Smooth muscle cell (in vitro differentiated cells): ENCODE data around the gene XDH. TPM values are rescaled to one million over a fixed set of nuclear protein-coding genes. Genes with fewer than 3 reads are reported as not detected.

Source experiments
- DNase-seq: peaks from one replicate; lab custom pipeline; 2025; ENCODE audit not compliant: unreplicated experiment; lab: John Stamatoyannopoulos, UW
- H2AFZ ChIP-seq: fragments of 200-600 bp; sonication (generic); 2 replicates; pipeline ENCODE4 v1.6.0; 2016; ENCODE audit warnings: antibody characterized with exemption, low read depth, mild to moderate bottlenecking
- H3F3A ChIP-seq: fragments of 200-600 bp; sonication (generic); 2 replicates; pipeline ENCODE4 v1.6.0; 2017; ENCODE audit warnings: antibody characterized with exemption, low read depth
- H3K27ac ChIP-seq: fragments of 200-600 bp; sonication (generic); 2 replicates; pipeline ENCODE4 v1.5.1; 2016; ENCODE audit warnings: low read depth, mild to moderate bottlenecking
- H3K27me3 ChIP-seq: fragments of 200-600 bp; sonication (generic); 2 replicates; pipeline ENCODE4 v1.6.1; 2016; ENCODE audit warnings: low read depth, mild to moderate bottlenecking
- H3K36me3 ChIP-seq: fragments of 200-600 bp; sonication (generic); 2 replicates; pipeline ENCODE4 v1.5.1; 2016; ENCODE audit warnings: low read depth
- H3K4me1 ChIP-seq: fragments of 200-600 bp; sonication (generic); 2 replicates; pipeline ENCODE4 v1.5.1; 2016; ENCODE audit warnings: low read depth
- H3K4me2 ChIP-seq: fragments of 200-600 bp; sonication (generic); 2 replicates; pipeline ENCODE4 v1.6.0; 2016; ENCODE audit warnings: mild to moderate bottlenecking
- H3K4me3 ChIP-seq: fragments of 200-600 bp; sonication (generic); 2 replicates; pipeline ENCODE4 v1.5.1; 2016; ENCODE audit warnings: mild to moderate bottlenecking
- H3K79me2 ChIP-seq: fragments of 200-600 bp; sonication (generic); 2 replicates; pipeline ENCODE4 v1.6.0; 2016; ENCODE audit warnings: low read depth, mild to moderate bottlenecking
- H3K9ac ChIP-seq: fragments of 200-600 bp; sonication (generic); 2 replicates; pipeline ENCODE4 v1.6.0; 2016; ENCODE audit warnings: low read depth
- H3K9me3 ChIP-seq: fragments of 200-600 bp; sonication (generic); replicated peaks from 2 replicates; pipeline ENCODE4 v1.5.1; 2016; ENCODE audit warnings: low read depth
- H4K20me1 ChIP-seq: fragments of 200-600 bp; sonication (generic); 2 replicates; pipeline ENCODE4 v1.6.0; 2016; ENCODE audit warnings: low read depth
- WGBS: methylation state at CpG from one replicate; pipeline ENCODE4 v1.1.7; 2016; ENCODE audit warnings: low lambda C conversion rate; 5-methylcytosine and 5-hydroxymethylcytosine counted together
- polyA plus RNA-seq: library from polyadenylated mRNA; unstranded; fragments of >200 nt; fragmentation: Nextera tagmentation; extraction: Ambion mirVana; gene quantifications from 2 replicates; pipeline ENCODE4 v1.2.1, GENCODE V29; 2016
- total RNA-seq: library from RNA; depleted of rRNA; stranded (reverse); fragments of >200 nt; gene quantifications from 2 replicates; pipeline ENCODE4 v1.2.3, GENCODE V29; 2014
- TF ChIP-seq, protein P1 (sequence below): fragments of 200-600 bp; sonication (generic); IDR thresholded peaks from 2 replicates; pipeline ENCODE4 v1.5.1; 2017; ENCODE audit warnings: borderline replicate concordance, mild to moderate bottlenecking, antibody characterized with exemption; ENCODE audit not compliant: insufficient read depth, poor library complexity, severe bottlenecking

XDH gene
- total and polyA plus RNA-seq, 2 experiments from 2014 or later, result 0.37 to 6.1 TPM

DNA sequence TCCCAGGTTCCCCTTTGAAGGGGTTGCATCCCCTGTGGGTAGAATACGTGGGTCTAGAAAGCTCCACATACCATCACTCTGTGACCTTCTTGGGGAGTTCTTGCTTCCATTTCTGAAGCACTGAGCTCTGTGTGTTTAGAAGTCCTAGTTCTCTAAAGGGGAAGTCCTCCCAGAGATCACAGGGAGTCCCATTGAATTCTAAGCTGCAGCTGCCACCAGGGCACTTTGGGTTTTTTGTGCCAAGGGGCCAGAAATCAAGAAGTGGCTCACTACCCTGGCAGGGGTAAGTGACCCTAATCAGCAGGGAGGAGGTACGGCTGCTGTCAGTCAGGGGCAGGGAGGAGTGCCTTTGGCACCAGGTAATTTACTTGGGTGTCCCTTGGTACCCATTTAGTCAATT, 109.7 kb downstream of the XDH start:
- no peak overlapping the region for H3K4me2 ChIP-seq
- H2AFZ ChIP-seq, result no peak overlapping the region
- TF ChIP-seq, protein P1, sequence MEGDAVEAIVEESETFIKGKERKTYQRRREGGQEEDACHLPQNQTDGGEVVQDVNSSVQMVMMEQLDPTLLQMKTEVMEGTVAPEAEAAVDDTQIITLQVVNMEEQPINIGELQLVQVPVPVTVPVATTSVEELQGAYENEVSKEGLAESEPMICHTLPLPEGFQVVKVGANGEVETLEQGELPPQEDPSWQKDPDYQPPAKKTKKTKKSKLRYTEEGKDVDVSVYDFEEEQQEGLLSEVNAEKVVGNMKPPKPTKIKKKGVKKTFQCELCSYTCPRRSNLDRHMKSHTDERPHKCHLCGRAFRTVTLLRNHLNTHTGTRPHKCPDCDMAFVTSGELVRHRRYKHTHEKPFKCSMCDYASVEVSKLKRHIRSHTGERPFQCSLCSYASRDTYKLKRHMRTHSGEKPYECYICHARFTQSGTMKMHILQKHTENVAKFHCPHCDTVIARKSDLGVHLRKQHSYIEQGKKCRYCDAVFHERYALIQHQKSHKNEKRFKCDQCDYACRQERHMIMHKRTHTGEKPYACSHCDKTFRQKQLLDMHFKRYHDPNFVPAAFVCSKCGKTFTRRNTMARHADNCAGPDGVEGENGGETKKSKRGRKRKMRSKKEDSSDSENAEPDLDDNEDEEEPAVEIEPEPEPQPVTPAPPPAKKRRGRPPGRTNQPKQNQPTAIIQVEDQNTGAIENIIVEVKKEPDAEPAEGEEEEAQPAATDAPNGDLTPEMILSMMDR, result no peak
- whole genome bisulfite sequencing, result 100% methylated on average over 2 of the region's 2 CpGs
- DNase-seq, result no peak
- H3K36me3 ChIP-seq, result no peaks in the 10 kb centered on the region
- H3K9ac ChIP-seq, result no peak overlapping the region
- no peaks in the 10 kb centered on the region for H3F3A ChIP-seq
- no peak overlapping the region for H3K27ac ChIP-seq
- H3K27me3 ChIP-seq, result no peaks in the 10 kb centered on the region
- no peaks in the 10 kb centered on the region for H4K20me1 ChIP-seq
- no peaks in the 10 kb centered on the region for H3K9me3 ChIP-seq
- H3K79me2 ChIP-seq, result no peaks in the 10 kb centered on the region
- no peaks in the 10 kb centered on the region for H3K4me1 ChIP-seq
- no peak overlapping the region for H3K4me3 ChIP-seq

DNA sequence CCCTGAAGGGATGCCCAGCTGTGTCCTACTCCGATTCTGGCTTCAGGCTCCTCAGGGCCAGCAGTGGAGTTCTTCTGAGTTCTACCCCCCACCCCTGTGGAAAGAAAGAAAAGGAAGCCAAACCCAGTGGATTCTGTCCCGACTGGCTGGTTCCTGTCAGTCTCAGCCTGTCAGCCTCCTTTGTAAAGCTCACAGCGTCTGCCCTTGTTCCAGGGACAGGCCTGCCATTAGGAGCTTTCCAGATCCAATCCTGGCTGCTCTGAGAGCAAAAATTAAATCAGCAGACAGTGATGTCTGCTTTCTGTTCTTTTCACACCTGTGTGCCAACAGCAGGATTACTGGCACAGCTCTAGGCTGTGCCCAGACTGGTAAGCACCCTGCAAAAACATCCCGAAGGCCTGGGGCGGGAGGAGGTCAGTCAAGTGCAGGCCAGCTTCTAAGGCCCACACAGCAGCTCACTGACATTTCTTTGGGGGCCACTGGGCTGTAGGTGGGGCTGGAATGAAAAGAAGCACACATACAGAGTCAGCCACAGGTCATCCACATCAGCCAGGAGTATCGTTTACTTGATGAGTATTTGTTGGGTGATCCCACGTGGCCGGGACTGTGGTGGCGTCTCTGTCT, 111.5 kb downstream of the XDH start:
- Histone ChIP-seq H3K4me1 (no peaks in the 10 kb centered on the region), H4K20me1 (no peaks in the 10 kb centered on the region)
- DNase-seq, result no peak

DNA sequence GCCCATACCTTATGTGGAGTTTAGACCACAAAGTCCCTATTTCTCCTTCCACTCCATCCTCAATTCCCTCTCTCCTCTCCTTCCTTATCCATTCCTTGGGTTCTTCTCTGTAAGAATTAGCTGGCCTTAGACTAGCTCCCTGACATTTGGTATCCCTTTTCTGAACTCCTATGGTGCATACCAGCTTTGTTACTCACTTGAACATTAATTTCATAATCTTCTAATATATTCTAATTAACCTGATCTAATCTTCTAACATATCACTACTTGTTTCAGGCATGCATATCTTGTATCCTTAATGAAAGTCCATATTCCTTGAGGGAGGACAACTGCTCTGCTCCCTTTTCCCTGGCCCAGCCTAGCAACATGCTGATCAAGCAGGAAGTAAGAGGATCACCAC, 114.2 kb downstream of the XDH start:
- Histone ChIP-seq H3K4me3 (no peak overlapping the region), H3K27me3 (no peaks in the 10 kb centered on the region), H3K9ac (no peak overlapping the region), H3K9me3 (no peaks in the 10 kb centered on the region), H3K79me2 (no peaks in the 10 kb centered on the region), H3K27ac (no peak overlapping the region), H4K20me1 (no peaks in the 10 kb centered on the region), H3K36me3 (no peaks in the 10 kb centered on the region), H2AFZ (no peak overlapping the region), H3K4me1 (no peaks in the 10 kb centered on the region), H3F3A (no peaks in the 10 kb centered on the region), H3K4me2 (no peak overlapping the region)
- TF ChIP-seq, protein P1, result no peak
- DNase-seq, result no peak

More for the DNA sequence above, 111.5 kb downstream of the XDH start:
- H3K27ac ChIP-seq, result no peak overlapping the region
- TF ChIP-seq, protein P1, result no peak
- 55% methylated on average over 9 of the region's 9 CpGs for WGBS
- H2AFZ ChIP-seq, result no peak overlapping the region
- H3K36me3 ChIP-seq, result no peaks in the 10 kb centered on the region
- no peak overlapping the region for H3K9ac ChIP-seq
- no peak overlapping the region for H3K4me3 ChIP-seq
- no peaks in the 10 kb centered on the region for H3F3A ChIP-seq
- H3K79me2 ChIP-seq, result no peaks in the 10 kb centered on the region
- no peak overlapping the region for H3K4me2 ChIP-seq
- no peaks in the 10 kb centered on the region for H3K27me3 ChIP-seq
- H3K9me3 ChIP-seq, result no peaks in the 10 kb centered on the region

DNA sequence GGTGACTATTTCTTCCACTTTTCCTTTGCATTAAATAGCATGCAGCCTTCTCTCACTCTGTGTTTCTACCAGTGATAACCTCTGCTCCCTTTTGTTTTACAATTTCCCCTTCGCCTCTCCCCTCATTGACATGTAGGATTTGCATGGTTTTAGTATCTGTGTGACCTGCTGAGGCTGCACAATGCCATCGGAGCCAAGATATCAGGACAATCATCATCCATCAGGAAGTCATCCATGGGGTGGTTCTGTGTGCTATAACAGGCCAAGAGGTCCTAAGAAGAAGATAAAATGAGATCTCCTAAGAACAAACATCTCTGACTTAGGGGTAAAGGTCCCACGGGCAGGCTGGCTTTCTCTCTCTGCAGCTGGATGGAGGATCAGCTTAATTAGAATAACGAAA, 115.0 kb downstream of the XDH start:
- H3K36me3 ChIP-seq, result no peaks in the 10 kb centered on the region
- no peak overlapping the region for H3K4me2 ChIP-seq
- 68% methylated on average over 4 of the region's 4 CpGs for WGBS
- no peak overlapping the region for H3K4me3 ChIP-seq
- H2AFZ ChIP-seq, result no peak overlapping the region
- TF ChIP-seq, protein P1, result no peak
- no peaks in the 10 kb centered on the region for H3K79me2 ChIP-seq
- no peaks in the 10 kb centered on the region for H3K27me3 ChIP-seq
- DNase-seq, result no peak
- H3K9ac ChIP-seq, result no peak overlapping the region
- H3F3A ChIP-seq, result no peaks in the 10 kb centered on the region
- no peaks in the 10 kb centered on the region for H3K9me3 ChIP-seq
- no peak overlapping the region for H3K27ac ChIP-seq
- no peaks in the 10 kb centered on the region for H4K20me1 ChIP-seq
- H3K4me1 ChIP-seq, result no peaks in the 10 kb centered on the region
